ENCODE data around the gene SH3BP4.

The SH3BP4 gene

GRCh38 chr2:235042576-235043515 lies 91.0 kb downstream of the SH3BP4 start:
- no peak for DNase-seq (ENCODE audit: low spot score)

- no peak for DNase-seq (ENCODE audit: low spot score)
These were observed 92.1 kb downstream of the SH3BP4 start for GRCh38 chr2:235043762-235044500.

GRCh38 chr2:235044501-235045271 lies 92.9 kb downstream of the SH3BP4 start:
- DNase-seq (ENCODE audit: low spot score) = no peak

GRCh38 chr2:235045336-235045972 lies 93.6 kb downstream of the SH3BP4 start:
- DNase-seq (ENCODE audit: low spot score) = no peak

GRCh38 chr2:235045973-235046343 lies 94.1 kb downstream of the SH3BP4 start:
- no peak for DNase-seq (ENCODE audit: low spot score)

GRCh38 chr2:235046589-235046988 lies 94.8 kb downstream of the SH3BP4 start:
- no peak for DNase-seq (ENCODE audit: low spot score)

GRCh38 chr2:235047171-235048160 lies 95.6 kb downstream of the SH3BP4 start:
- DNase-seq (ENCODE audit: low spot score) = no peak

GRCh38 chr2:235048549-235048948 lies 96.7 kb downstream of the SH3BP4 start:
- DNase-seq (ENCODE audit: low spot score) = no peak

- DNase-seq (ENCODE audit: low spot score) = no peak
These were observed 97.3 kb downstream of the SH3BP4 start for GRCh38 chr2:235049069-235049468.

- DNase-seq (ENCODE audit: low spot score) = no peak
These were observed 97.9 kb downstream of the SH3BP4 start for GRCh38 chr2:235049719-235050118.

GRCh38 chr2:235050980-235051351 lies 99.1 kb downstream of the SH3BP4 start:
- DNase-seq (ENCODE audit: low spot score) = peak; percentile 78

- DNase-seq (ENCODE audit: low spot score) = peak; percentile 60
These were observed 99.8 kb downstream of the SH3BP4 start for GRCh38 chr2:235051436-235052260.

GRCh38 chr2:235052514-235053354 lies 100.9 kb downstream of the SH3BP4 start:
- peak; percentile 60 for DNase-seq (ENCODE audit: low spot score)

GRCh38 chr2:235053651-235054050 lies 101.8 kb downstream of the SH3BP4 start:
- DNase-seq (ENCODE audit: low spot score) = no peak

- DNase-seq (ENCODE audit: low spot score) = no peak
These were observed 102.7 kb downstream of the SH3BP4 start for GRCh38 chr2:235054475-235054874.

- no peak for DNase-seq (ENCODE audit: low spot score)
These were observed 103.1 kb downstream of the SH3BP4 start for GRCh38 chr2:235054919-235055318.

GRCh38 chr2:235055891-235056516 lies 104.2 kb downstream of the SH3BP4 start:
- DNase-seq (ENCODE audit: low spot score) = no peak

GRCh38 chr2:235056768-235057167 lies 105.0 kb downstream of the SH3BP4 start:
- DNase-seq (ENCODE audit: low spot score) = no peak
